ENCODE data around the gene ANKRD11.
"Not testable (repeated sequence)": the region's sequence is repeated elsewhere in the genome, so short reads cannot be mapped to it uniquely, and the experiment has no call there.

Gene ANKRD11

GRCh38 chr16:89443727-89444084 lies 46.7 kb downstream of the ANKRD11 start:
- no peak for ATAC-seq
- H3K27ac Mint-ChIP-seq, result peak overlapping the region; percentile 53

DNA sequence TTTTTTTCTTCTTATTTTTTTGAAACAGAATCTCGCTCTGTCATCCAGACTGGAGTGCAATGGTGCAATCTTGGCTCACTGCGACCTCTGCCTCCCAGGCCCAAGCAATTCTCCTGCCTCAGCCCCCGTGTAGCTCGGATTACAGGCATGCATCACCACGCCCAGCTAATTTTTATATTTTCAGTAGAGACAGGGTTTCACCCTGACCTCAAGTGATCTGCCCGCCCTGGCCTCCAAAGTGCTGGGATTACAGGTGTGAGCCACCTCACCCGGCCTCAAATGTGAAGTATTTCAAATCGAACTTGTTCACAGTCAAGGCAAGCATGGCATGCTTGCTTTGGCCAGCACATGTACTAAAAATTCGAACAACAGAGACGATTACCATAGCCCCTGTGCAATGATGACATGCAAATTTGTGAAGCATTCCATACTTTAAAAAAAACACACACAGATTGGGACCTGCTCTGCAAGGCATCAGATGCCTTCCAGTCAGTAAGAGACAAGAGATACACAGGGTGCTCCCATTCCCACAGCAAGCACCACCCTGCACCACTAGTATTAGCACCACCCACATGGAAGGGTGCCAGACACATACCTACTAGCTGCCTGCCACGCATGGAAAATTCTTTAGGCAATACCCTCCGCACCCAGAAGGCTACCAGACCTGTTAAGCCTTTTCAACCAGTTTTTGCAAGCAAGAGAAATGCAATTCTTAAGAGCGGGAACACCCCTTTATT lies 47.2 kb downstream of the ANKRD11 start:
- DNase-seq, result no peak
- peak overlapping the region; percentile 53 for H3K27ac Mint-ChIP-seq

More at GRCh38 chr16:89443727-89444084, 46.7 kb downstream of the ANKRD11 start:
- peaks cover 97% of the 10 kb centered on the region for H3K4me1 Mint-ChIP-seq
- H3K27me3 Mint-ChIP-seq, result no peaks in the 10 kb centered on the region
- H3K9me3 Mint-ChIP-seq, result no peaks in the 10 kb centered on the region
- DNase-seq, result no peak
- H3K36me3 Mint-ChIP-seq (ENCODE audit: low read depth), result peaks cover 14% of the 10 kb centered on the region
- H3K4me3 Mint-ChIP-seq, result peak overlapping the region; percentile 10

DNA sequence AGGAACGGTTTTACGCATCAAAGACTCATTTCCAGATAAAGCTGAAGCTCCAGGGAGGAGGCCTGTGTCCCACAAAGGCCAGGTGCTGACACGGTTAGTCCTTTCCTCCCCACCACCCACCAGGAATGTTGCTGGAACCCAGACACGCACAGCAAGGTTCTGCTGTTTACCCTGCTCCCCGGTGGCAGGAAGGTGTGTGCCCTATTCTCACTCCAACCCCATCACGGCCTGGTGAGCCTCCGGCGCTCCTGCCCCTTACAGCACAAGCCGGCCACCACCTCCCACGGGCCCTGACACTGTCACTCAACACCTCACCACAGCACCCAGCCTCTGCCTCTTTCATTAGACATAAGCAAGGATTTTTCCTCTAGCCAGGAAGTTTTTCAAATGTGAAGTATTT lies 47.8 kb downstream of the ANKRD11 start:
- Mint-ChIP-seq H3K27me3 (no peaks in the 10 kb centered on the region), H3K4me3 (peak overlapping the region; percentile 37), H3K9me3 (no peaks in the 10 kb centered on the region), H3K27ac (peak overlapping the region; percentile 53), H3K36me3 (ENCODE audit: low read depth) (peaks cover 19% of the 10 kb centered on the region), H3K4me1 (peaks cover 97% of the 10 kb centered on the region)
- peak; percentile 36 for DNase-seq
- ATAC-seq, result no peak

More for the DNA sequence above, 47.2 kb downstream of the ANKRD11 start:
- Mint-ChIP-seq H3K4me1 (peaks cover 97% of the 10 kb centered on the region), H3K36me3 (ENCODE audit: low read depth) (peaks cover 14% of the 10 kb centered on the region), H3K27me3 (no peaks in the 10 kb centered on the region), H3K9me3 (no peaks in the 10 kb centered on the region), H3K4me3 (peak overlapping the region; percentile 10)
- ATAC-seq, result no peak

GRCh38 chr16:89439659-89440058 lies 50.7 kb downstream of the ANKRD11 start:
- no peak for ATAC-seq
- H3K36me3 Mint-ChIP-seq (ENCODE audit: low read depth), result peaks cover 34% of the 10 kb centered on the region
- H3K4me3 Mint-ChIP-seq, result no peak overlapping the region
- no peak for DNase-seq
- H3K4me1 Mint-ChIP-seq, result peaks cover 96% of the 10 kb centered on the region
- H3K9me3 Mint-ChIP-seq, result no peaks in the 10 kb centered on the region
- H3K27ac Mint-ChIP-seq, result peak overlapping the region; percentile 86
- H3K27me3 Mint-ChIP-seq, result no peaks in the 10 kb centered on the region

DNA sequence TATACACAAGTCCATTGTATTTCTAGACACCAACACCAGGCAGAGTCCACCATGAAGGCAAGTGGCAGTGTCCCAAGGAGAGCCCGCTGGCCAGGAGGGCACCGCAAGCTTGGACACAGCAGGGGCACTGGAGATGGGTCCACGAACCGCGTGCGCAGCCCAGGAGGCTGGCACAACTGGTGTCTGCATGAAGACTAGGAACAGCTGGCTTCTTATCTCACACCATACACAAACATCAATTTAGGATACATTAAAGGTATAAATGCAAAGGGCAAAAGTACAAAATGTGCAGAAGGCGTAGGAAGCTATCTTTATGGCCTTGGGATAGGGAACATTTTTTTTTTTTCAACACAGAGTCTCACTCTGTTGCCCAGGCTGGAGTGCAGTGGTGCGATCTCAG lies 52.4 kb downstream of the ANKRD11 start:
- Mint-ChIP-seq H3K9me3 (no peaks in the 10 kb centered on the region), H3K27ac (peak overlapping the region; percentile 33), H3K4me3 (no peak overlapping the region), H3K27me3 (no peaks in the 10 kb centered on the region), H3K4me1 (peaks cover 90% of the 10 kb centered on the region), H3K36me3 (ENCODE audit: low read depth) (peaks cover 40% of the 10 kb centered on the region)
- no peak for ATAC-seq
- no peak for DNase-seq

GRCh38 chr16:89437251-89437987 lies 52.9 kb downstream of the ANKRD11 start:
- ATAC-seq, result no peak
- no peak for DNase-seq
- Mint-ChIP-seq H3K4me1 (peaks cover 85% of the 10 kb centered on the region), H3K36me3 (ENCODE audit: low read depth) (peaks cover 39% of the 10 kb centered on the region), H3K27ac (peak overlapping the region; percentile 39), H3K9me3 (no peaks in the 10 kb centered on the region), H3K4me3 (peak overlapping the region; percentile 39), H3K27me3 (no peaks in the 10 kb centered on the region)

GRCh38 chr16:89436366-89436765 lies 54.0 kb downstream of the ANKRD11 start:
- H3K27me3 Mint-ChIP-seq, result no peaks in the 10 kb centered on the region
- H3K4me1 Mint-ChIP-seq, result peaks cover 76% of the 10 kb centered on the region
- peak overlapping the region; percentile 72 for H3K4me3 Mint-ChIP-seq
- no peaks in the 10 kb centered on the region for H3K9me3 Mint-ChIP-seq
- no peak for ATAC-seq
- H3K27ac Mint-ChIP-seq, result no peak overlapping the region
- peaks cover 38% of the 10 kb centered on the region for H3K36me3 Mint-ChIP-seq (ENCODE audit: low read depth)
- DNase-seq, result no peak

DNA sequence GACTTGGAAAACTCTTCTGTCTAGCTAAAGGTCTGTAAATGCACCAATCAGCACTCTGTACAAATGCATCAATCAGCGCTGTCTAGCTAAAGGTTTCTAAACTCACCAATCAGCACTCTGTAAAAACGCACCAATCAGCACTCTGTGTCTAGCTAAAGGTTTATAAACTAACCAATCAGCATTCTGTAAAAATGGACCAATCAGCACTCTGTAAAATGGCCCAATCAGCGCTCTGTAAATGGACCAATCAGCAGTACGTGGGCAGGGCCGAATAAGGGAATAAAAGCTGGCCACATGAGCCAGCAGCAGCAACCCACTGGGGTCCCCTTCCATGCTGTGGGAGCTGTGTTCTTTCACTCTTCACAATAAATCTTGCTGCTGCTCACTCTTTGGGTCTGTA lies 55.3 kb downstream of the ANKRD11 start:
- H3K9me3 Mint-ChIP-seq, H3K27me3 Mint-ChIP-seq, DNase-seq, ATAC-seq: not testable (repeated sequence)
- H3K4me3 Mint-ChIP-seq, result peak overlapping the region; percentile 72
- H3K27ac Mint-ChIP-seq, result peak overlapping the region; percentile 75
- peaks cover 34% of the 10 kb centered on the region for H3K36me3 Mint-ChIP-seq (ENCODE audit: low read depth)
- peaks cover 63% of the 10 kb centered on the region for H3K4me1 Mint-ChIP-seq

- H3K9me3 Mint-ChIP-seq, result no peaks in the 10 kb centered on the region
- ATAC-seq, result no peak
- no peak overlapping the region for H3K4me3 Mint-ChIP-seq
- peak overlapping the region; percentile 52 for H3K27ac Mint-ChIP-seq
- DNase-seq, result no peak
- peaks cover 57% of the 10 kb centered on the region for H3K4me1 Mint-ChIP-seq
- H3K27me3 Mint-ChIP-seq, result no peaks in the 10 kb centered on the region
- peaks cover 34% of the 10 kb centered on the region for H3K36me3 Mint-ChIP-seq (ENCODE audit: low read depth)
Observed at GRCh38 chr16:89434490-89434889, 55.9 kb downstream of the ANKRD11 start.

DNA sequence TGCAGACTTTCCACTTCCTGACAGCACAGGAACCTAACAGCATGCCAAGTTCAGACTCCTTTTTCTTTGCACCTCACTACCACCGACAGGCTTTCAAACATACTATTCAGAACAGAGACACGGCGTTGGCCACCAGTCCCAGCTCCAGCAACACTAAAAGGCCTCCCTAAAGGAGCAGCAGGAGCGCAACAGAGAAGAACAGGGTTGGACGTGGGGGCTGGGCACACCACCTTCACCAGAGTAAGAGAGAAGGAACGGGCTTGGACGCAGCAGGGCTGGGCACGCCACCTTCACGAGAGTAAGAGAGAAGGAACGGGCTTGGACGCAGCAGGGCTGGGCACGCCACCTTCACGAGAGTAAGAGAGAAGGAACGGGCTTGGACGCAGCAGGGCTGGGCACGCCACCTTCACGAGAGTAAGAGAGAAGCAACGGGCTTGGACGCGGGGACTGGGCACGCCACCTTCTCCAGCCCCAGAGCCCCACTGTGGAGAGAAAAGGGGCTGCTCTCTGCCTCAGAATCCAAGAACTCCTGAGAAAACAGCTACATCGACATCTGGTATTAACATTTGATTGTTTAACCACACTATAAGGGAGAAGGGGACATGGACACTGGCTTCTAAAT lies 56.9 kb downstream of the ANKRD11 start:
- peaks cover 30% of the 10 kb centered on the region for H3K36me3 Mint-ChIP-seq (ENCODE audit: low read depth)
- not testable (repeated sequence) for DNase-seq, ATAC-seq, H3K4me3 Mint-ChIP-seq, H3K9me3 Mint-ChIP-seq, H3K27ac Mint-ChIP-seq, H3K27me3 Mint-ChIP-seq
- H3K4me1 Mint-ChIP-seq, result peaks cover 47% of the 10 kb centered on the region

- Mint-ChIP-seq H3K27me3 (no peaks in the 10 kb centered on the region), H3K36me3 (ENCODE audit: low read depth) (peaks cover 30% of the 10 kb centered on the region), H3K4me1 (peaks cover 37% of the 10 kb centered on the region), H3K27ac (no peak overlapping the region), H3K9me3 (no peaks in the 10 kb centered on the region), H3K4me3 (no peak overlapping the region)
- ATAC-seq, result peak; percentile 22
- DNase-seq, result no peak
Observed at GRCh38 chr16:89431630-89432029, 58.7 kb downstream of the ANKRD11 start.

- Mint-ChIP-seq H3K4me3 (no peak overlapping the region), H3K4me1 (peaks cover 38% of the 10 kb centered on the region), H3K27me3 (no peaks in the 10 kb centered on the region), H3K36me3 (ENCODE audit: low read depth) (peaks cover 32% of the 10 kb centered on the region), H3K27ac (no peak overlapping the region), H3K9me3 (no peaks in the 10 kb centered on the region)
- DNase-seq (no peak), ATAC-seq (peak; percentile 17)
Observed at GRCh38 chr16:89431158-89431584, 59.2 kb downstream of the ANKRD11 start.

DNA sequence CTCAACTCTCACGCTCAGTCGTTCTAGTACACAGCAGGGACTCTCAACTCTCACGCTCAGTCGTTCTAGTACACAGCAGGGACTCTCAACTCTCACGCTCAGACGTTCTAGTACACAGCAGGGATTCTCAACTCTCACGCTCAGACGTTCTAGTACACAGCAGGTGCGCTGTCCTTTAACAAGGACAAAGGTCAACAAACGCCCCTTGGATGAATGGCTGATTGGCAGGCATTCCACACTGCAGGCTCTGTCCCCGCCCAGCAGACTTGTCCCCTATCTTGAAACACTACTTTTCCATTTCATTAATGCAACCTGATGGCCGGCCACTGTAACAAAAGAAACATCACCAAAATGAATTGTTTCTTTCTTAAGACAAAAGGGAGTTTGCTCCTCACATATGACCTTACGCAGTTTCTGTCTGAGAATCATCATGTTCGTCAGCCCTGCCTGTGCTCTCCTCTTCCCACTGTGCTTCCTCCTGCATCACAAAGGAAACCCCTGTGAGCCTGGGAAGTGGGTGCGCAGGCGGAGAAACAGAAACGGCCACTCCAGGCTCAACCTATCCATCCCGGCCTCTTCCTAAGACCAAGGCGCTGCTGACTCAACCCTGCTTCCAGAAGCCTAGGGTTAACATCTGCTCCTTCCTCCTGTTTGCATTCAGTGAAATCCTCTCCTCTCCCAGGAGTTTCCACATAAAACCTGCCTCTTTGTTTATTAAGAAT lies 59.8 kb downstream of the ANKRD11 start:
- no peaks in the 10 kb centered on the region for H3K27me3 Mint-ChIP-seq
- H3K36me3 Mint-ChIP-seq (ENCODE audit: low read depth), result peaks cover 31% of the 10 kb centered on the region
- H3K4me1 Mint-ChIP-seq, result peaks cover 38% of the 10 kb centered on the region
- H3K4me3 Mint-ChIP-seq, result no peak overlapping the region
- no peaks in the 10 kb centered on the region for H3K9me3 Mint-ChIP-seq
- no peak for ATAC-seq
- DNase-seq, result no peak
- no peak overlapping the region for H3K27ac Mint-ChIP-seq

DNA sequence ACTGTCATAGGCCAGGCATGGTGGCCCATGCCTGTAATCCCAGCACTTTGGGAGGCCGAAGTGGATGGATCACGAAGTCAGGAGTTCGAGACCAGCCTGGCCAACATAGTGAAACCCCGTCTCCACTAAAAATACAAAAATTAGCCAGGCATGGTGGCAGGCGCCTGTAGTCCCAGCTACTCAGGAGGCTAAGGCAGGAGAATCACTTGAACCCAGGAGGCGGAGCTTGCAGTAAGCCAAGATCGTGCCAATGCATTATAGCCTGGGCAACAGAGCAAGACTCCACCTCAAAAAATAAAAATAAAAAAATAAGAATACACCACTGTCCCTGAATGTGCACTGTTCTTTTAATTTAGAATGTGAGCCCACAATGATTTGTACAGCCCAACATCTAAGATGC lies 61.8 kb downstream of the ANKRD11 start:
- H3K9me3 Mint-ChIP-seq, DNase-seq, ATAC-seq, H3K27me3 Mint-ChIP-seq, H3K4me3 Mint-ChIP-seq, H3K27ac Mint-ChIP-seq: not testable (repeated sequence)
- peaks cover 38% of the 10 kb centered on the region for H3K36me3 Mint-ChIP-seq (ENCODE audit: low read depth)
- H3K4me1 Mint-ChIP-seq, result peaks cover 39% of the 10 kb centered on the region

Data from activated naive CD8-positive, alpha-beta T cell treated with anti-CD3 and anti-CD28 coated beads, Interleukin-2, amount 50 U/mL, for 24 hours (primary cell).